ENCODE measurements around the gene CEP170B.
A peak's percentile ranks its signal among the peaks of the same experiment; 100 is the strongest.

The CEP170B gene

DNA sequence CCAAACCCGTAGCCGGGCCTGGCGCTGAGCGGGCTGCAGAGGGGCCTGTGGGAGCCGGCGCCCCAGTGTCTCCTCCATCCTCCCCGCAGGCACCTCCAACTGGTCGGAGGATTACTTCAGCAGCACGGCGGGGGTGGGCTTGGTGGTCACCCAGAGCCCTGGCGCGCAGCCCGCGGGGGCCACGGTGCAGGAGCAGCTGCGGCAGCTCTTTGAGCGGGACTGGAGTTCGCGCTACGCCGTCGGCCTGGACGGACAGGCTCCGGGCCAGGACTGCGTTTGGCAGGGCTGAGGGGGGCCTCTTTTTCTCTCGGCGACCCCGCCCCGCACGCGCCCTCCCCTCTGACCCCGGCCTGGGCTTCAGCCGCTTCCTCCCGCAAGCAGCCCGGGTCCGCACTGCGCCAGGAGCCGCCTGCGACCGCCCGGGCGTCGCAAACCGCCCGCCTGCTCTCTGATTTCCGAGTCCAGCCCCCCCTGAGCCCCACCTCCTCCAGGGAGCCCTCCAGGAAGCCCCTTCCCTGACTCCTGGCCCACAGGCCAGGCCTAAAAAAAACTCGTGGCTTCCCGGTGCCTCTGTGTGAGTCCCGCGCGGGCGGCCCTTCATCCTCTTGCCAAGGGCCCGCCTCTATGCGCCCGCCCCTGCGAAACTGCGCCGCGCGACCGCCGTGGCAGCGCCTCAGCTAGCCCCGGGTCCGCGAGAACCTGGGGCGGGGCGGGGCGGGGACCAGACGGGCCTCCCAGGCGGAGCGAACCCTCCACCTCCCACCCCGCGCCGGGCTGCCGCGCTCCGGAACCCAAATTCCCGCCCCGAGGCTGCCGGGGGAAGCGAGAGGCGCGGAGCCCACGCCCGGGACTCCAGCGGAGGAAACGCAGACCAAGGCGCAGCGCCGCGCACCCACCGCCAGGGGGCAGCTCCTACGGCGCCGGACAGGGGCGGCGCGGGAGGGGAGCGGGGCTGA, 67.9 kb downstream of the CEP170B start:
- Histone ChIP-seq H3K27me3 (ENCODE audit: insufficient read depth, low read length, poor library complexity, severe bottlenecking) (no peaks in the 10 kb centered on the region), H3F3A (ENCODE audit: low read depth) (no peaks in the 10 kb centered on the region), H3K4me1 (ENCODE audit: insufficient read depth, low read length, poor library complexity, severe bottlenecking) (no peaks in the 10 kb centered on the region), H3K4me2 (ENCODE audit: low read depth, low read length, poor library complexity, severe bottlenecking) (peak overlapping the region; percentile 70), H3K9ac (ENCODE audit: low read depth, low read length, poor library complexity, severe bottlenecking) (peak overlapping the region; percentile 70), H3K9me2 (replicated peaks; ENCODE audit: low read depth, low read length) (no peaks in the 10 kb centered on the region), H3K9me3 (ENCODE audit: insufficient read depth, low read depth, low read length) (no peaks in the 10 kb centered on the region), H4K20me1 (ENCODE audit: insufficient read depth, low read length, poor library complexity, severe bottlenecking) (no peaks in the 10 kb centered on the region), H3K36me3 (ENCODE audit: insufficient read depth, low read length) (no peaks in the 10 kb centered on the region), H3K79me2 (ENCODE audit: insufficient read depth, low read length) (no peaks in the 10 kb centered on the region), H3K4me3 (ENCODE audit: low read length, poor library complexity, severe bottlenecking) (peak overlapping the region; percentile 68), H2AFZ (ENCODE audit: low read length) (peak overlapping the region; percentile 92)
- no peak for TF ChIP-seq EZH2phosphoT487 (IDR thresholded peaks at IDR 0.05; ENCODE audit: borderline replicate concordance)
- TF ChIP-seq, protein P1, sequence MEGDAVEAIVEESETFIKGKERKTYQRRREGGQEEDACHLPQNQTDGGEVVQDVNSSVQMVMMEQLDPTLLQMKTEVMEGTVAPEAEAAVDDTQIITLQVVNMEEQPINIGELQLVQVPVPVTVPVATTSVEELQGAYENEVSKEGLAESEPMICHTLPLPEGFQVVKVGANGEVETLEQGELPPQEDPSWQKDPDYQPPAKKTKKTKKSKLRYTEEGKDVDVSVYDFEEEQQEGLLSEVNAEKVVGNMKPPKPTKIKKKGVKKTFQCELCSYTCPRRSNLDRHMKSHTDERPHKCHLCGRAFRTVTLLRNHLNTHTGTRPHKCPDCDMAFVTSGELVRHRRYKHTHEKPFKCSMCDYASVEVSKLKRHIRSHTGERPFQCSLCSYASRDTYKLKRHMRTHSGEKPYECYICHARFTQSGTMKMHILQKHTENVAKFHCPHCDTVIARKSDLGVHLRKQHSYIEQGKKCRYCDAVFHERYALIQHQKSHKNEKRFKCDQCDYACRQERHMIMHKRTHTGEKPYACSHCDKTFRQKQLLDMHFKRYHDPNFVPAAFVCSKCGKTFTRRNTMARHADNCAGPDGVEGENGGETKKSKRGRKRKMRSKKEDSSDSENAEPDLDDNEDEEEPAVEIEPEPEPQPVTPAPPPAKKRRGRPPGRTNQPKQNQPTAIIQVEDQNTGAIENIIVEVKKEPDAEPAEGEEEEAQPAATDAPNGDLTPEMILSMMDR (conservative IDR thresholded peaks at IDR 0.05; ENCODE audit: low read length), result peak; percentile 44

GRCh38 chr14:104933746-104934733, 69.0 kb downstream of the CEP170B start:
- Histone ChIP-seq H3K27me3 (ENCODE audit: insufficient read depth, low read length, poor library complexity, severe bottlenecking) (no peaks in the 10 kb centered on the region), H3K79me2 (ENCODE audit: insufficient read depth, low read length) (no peaks in the 10 kb centered on the region), H2AFZ (ENCODE audit: low read length) (no peak overlapping the region), H3F3A (ENCODE audit: low read depth) (no peaks in the 10 kb centered on the region), H3K9ac (ENCODE audit: low read depth, low read length, poor library complexity, severe bottlenecking) (no peak overlapping the region), H3K4me1 (ENCODE audit: insufficient read depth, low read length, poor library complexity, severe bottlenecking) (no peaks in the 10 kb centered on the region), H3K9me2 (replicated peaks; ENCODE audit: low read depth, low read length) (no peaks in the 10 kb centered on the region), H3K4me3 (ENCODE audit: low read length, poor library complexity, severe bottlenecking) (no peak overlapping the region), H3K36me3 (ENCODE audit: insufficient read depth, low read length) (no peaks in the 10 kb centered on the region), H3K4me2 (ENCODE audit: low read depth, low read length, poor library complexity, severe bottlenecking) (no peak overlapping the region), H3K9me3 (ENCODE audit: insufficient read depth, low read depth, low read length) (no peaks in the 10 kb centered on the region), H4K20me1 (ENCODE audit: insufficient read depth, low read length, poor library complexity, severe bottlenecking) (no peaks in the 10 kb centered on the region)
- no peak for TF ChIP-seq EZH2phosphoT487 (IDR thresholded peaks at IDR 0.05; ENCODE audit: borderline replicate concordance)
- TF ChIP-seq, protein P1 (conservative IDR thresholded peaks at IDR 0.05; ENCODE audit: low read length), result no peak

- Histone ChIP-seq H3K27me3 (ENCODE audit: insufficient read depth, low read length, poor library complexity, severe bottlenecking) (no peaks in the 10 kb centered on the region), H3K4me3 (ENCODE audit: low read length, poor library complexity, severe bottlenecking) (no peak overlapping the region), H3K4me2 (ENCODE audit: low read depth, low read length, poor library complexity, severe bottlenecking) (no peak overlapping the region), H3K4me1 (ENCODE audit: insufficient read depth, low read length, poor library complexity, severe bottlenecking) (no peaks in the 10 kb centered on the region), H3K36me3 (ENCODE audit: insufficient read depth, low read length) (no peaks in the 10 kb centered on the region), H4K20me1 (ENCODE audit: insufficient read depth, low read length, poor library complexity, severe bottlenecking) (no peaks in the 10 kb centered on the region), H3F3A (ENCODE audit: low read depth) (no peaks in the 10 kb centered on the region), H2AFZ (ENCODE audit: low read length) (no peak overlapping the region), H3K9me3 (ENCODE audit: insufficient read depth, low read depth, low read length) (no peaks in the 10 kb centered on the region), H3K79me2 (ENCODE audit: insufficient read depth, low read length) (no peaks in the 10 kb centered on the region), H3K9ac (ENCODE audit: low read depth, low read length, poor library complexity, severe bottlenecking) (no peak overlapping the region), H3K9me2 (replicated peaks; ENCODE audit: low read depth, low read length) (no peaks in the 10 kb centered on the region)
- TF ChIP-seq EZH2phosphoT487 (IDR thresholded peaks at IDR 0.05; ENCODE audit: borderline replicate concordance), result no peak
- TF ChIP-seq, protein P1 (conservative IDR thresholded peaks at IDR 0.05; ENCODE audit: low read length), result no peak
Observed at GRCh38 chr14:104935026-104935650, 70.1 kb downstream of the CEP170B start.

All from Loucy (cell line).